ENCODE data around the gene PRSS23.
"Not testable (repeated sequence)": the region's sequence is repeated elsewhere in the genome, so short reads cannot be mapped to it uniquely, and the experiment has no call there.

PRSS23 gene

GRCh38 chr11:86800076-86800959 is at the start of gene PRSS23:
PRSS23 (plus strand) TSS chr11:86800542; CDS start chr11:86807644, 7,102 bp downstream.
- no peak for DNase-seq

GRCh38 chr11:86753459-86753858 is 46.9 kb upstream of the PRSS23 start:
- no peak for DNase-seq

- no peak for DNase-seq
These were observed 45.2 kb upstream of the PRSS23 start for GRCh38 chr11:86755146-86755545.

- no peak for DNase-seq
These were observed 42.2 kb upstream of the PRSS23 start for GRCh38 chr11:86758171-86758570.

GRCh38 chr11:86760577-86760976 is 39.8 kb upstream of the PRSS23 start:
- no peak for DNase-seq

GRCh38 chr11:86761978-86762377 is 38.4 kb upstream of the PRSS23 start:
- DNase-seq, result no peak

- no peak for DNase-seq
These were observed 35.1 kb upstream of the PRSS23 start for GRCh38 chr11:86765203-86765602.

GRCh38 chr11:86765878-86766277 is 34.5 kb upstream of the PRSS23 start:
- DNase-seq, result no peak

GRCh38 chr11:86769219-86769618 is 31.1 kb upstream of the PRSS23 start:
- no peak for DNase-seq

- not testable (repeated sequence) for DNase-seq
These were observed 29.8 kb upstream of the PRSS23 start for GRCh38 chr11:86770473-86771027.

- DNase-seq, result no peak
These were observed 27.3 kb upstream of the PRSS23 start for GRCh38 chr11:86772999-86773398.

GRCh38 chr11:86773513-86774252 is 26.7 kb upstream of the PRSS23 start:
- no peak for DNase-seq

- DNase-seq, result no peak
These were observed 25.9 kb upstream of the PRSS23 start for GRCh38 chr11:86774417-86774816.

GRCh38 chr11:86775361-86775760 is 25.0 kb upstream of the PRSS23 start:
- DNase-seq, result no peak

- no peak for DNase-seq
These were observed 18.8 kb upstream of the PRSS23 start for GRCh38 chr11:86781546-86781945.

GRCh38 chr11:86782742-86783141 is 17.6 kb upstream of the PRSS23 start:
- no peak for DNase-seq

- DNase-seq, result no peak
These were observed 16.7 kb upstream of the PRSS23 start for GRCh38 chr11:86783661-86784060.

GRCh38 chr11:86784241-86784681 is 16.1 kb upstream of the PRSS23 start:
- no peak for DNase-seq

- DNase-seq, result no peak
These were observed 14.8 kb upstream of the PRSS23 start for GRCh38 chr11:86785576-86785975.

- DNase-seq, result no peak
These were observed 13.3 kb upstream of the PRSS23 start for GRCh38 chr11:86787018-86787536.

- DNase-seq, result no peak
These were observed 12.7 kb upstream of the PRSS23 start for GRCh38 chr11:86787656-86788055.

- DNase-seq, result no peak
These were observed 10.1 kb upstream of the PRSS23 start for GRCh38 chr11:86790195-86790725.

All from MV-4-11 (cell line).